Amniotic stem cell (primary cell): ENCODE data around the gene C11orf71.

Source experiments
- DNase-seq: peaks from one replicate; lab custom pipeline; 2025; lab: John Stamatoyannopoulos, UW

C11orf71 gene

GRCh38 chr11:114399490-114400215, 658 bp downstream of the C11orf71 start:
- peak; percentile 52 for DNase-seq

- DNase-seq = no peak
Observed at GRCh38 chr11:114398303-114398920, 1.9 kb downstream of the C11orf71 start.

- DNase-seq = no peak
Observed at GRCh38 chr11:114397349-114397982, 2.8 kb downstream of the C11orf71 start.

- DNase-seq = no peak
Observed at GRCh38 chr11:114396916-114397315, 3.4 kb downstream of the C11orf71 start.

- no peak for DNase-seq
Observed at GRCh38 chr11:114395736-114396135, 4.6 kb downstream of the C11orf71 start.

- DNase-seq = no peak
Observed at GRCh38 chr11:114392735-114393667, 7.3 kb downstream of the C11orf71 start.

- DNase-seq = no peak
Observed at GRCh38 chr11:114386545-114386944, 13.8 kb downstream of the C11orf71 start.

GRCh38 chr11:114386131-114386530, 14.2 kb downstream of the C11orf71 start:
- no peak for DNase-seq

GRCh38 chr11:114384487-114384886, 15.8 kb downstream of the C11orf71 start:
- DNase-seq = no peak

GRCh38 chr11:114382509-114382908, 17.8 kb downstream of the C11orf71 start:
- no peak for DNase-seq

GRCh38 chr11:114379394-114380069, 20.8 kb downstream of the C11orf71 start:
- DNase-seq = no peak

- DNase-seq = peak; percentile 53
Observed at GRCh38 chr11:114377612-114378267, 22.6 kb downstream of the C11orf71 start.

- DNase-seq = no peak
Observed at GRCh38 chr11:114375052-114375451, 25.3 kb downstream of the C11orf71 start.

GRCh38 chr11:114368918-114369680, 31.2 kb downstream of the C11orf71 start:
- no peak for DNase-seq

- DNase-seq = no peak
Observed at GRCh38 chr11:114367244-114367957, 32.9 kb downstream of the C11orf71 start.

GRCh38 chr11:114366331-114367243, 33.7 kb downstream of the C11orf71 start:
- peak; percentile 46 for DNase-seq

GRCh38 chr11:114362958-114363357, 37.4 kb downstream of the C11orf71 start:
- no peak for DNase-seq

GRCh38 chr11:114362326-114362725, 38.0 kb downstream of the C11orf71 start:
- no peak for DNase-seq
